SH-SY5Y (cell line): ENCODE data around the gene KEAP1.

Experiments
- GATA2 ChIP-seq: IDR thresholded peaks from 2 replicates; pipeline ENCODE4 v1.6.1; 2011; ENCODE audit warnings: mild to moderate bottlenecking, low read depth, low read length
- GATA3 ChIP-seq: IDR thresholded peaks from 2 replicates; pipeline ENCODE4 v1.6.1; 2011; ENCODE audit warnings: low read depth, mild to moderate bottlenecking, low read length, moderate library complexity

DNA sequence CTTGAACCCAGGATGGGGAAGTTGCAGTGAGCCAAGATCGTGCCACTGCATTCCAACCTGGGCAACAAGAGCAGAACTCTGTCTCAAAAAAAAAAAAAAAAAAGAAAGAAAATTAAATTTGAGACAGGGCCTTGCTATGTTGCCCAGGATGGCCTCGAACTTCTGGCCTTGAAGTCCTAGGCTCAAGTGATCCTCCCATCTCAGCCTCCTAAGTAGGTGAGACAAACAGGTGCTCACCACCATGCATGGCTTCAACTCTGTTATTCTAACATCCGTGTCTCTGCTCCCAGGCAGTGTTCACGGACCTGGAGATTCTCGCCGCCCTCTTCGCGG lies 42.5 kb downstream of the KEAP1 start:
- no peak for TF ChIP-seq GATA3
- no peak for TF ChIP-seq GATA2
